NCI-H526 treated with DMSO at 0.1 percent for 48 hours (cell line): ENCODE data around the gene CEP295NL.
"Not testable (repeated sequence)": the region's sequence is repeated elsewhere in the genome, so short reads cannot be mapped to it uniquely, and the experiment has no call there.

Experiments
- DNase-seq: peaks from one replicate; lab custom pipeline; 2025; lab: John Stamatoyannopoulos, UW

Gene CEP295NL

DNA sequence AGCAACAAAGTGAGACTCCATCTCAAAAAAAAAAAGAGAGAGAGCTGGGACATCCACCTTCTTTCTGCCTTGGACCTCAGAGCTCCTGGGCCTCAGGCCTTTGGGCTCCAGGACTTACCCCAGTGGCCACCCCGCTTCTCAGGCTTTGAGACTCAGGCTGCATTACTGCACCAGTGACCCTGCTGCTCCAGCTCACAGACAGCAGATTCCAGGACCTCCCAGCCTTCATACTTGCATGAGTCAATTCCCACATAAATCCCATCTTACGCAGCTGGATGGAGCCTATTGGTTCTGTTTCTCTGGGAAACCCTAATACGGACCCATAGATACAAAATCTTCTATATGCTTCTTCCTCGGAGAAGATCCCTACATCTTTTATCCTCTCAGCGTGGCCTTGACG, 2.1 kb upstream of the CEP295NL start:
- no peak for DNase-seq

DNA sequence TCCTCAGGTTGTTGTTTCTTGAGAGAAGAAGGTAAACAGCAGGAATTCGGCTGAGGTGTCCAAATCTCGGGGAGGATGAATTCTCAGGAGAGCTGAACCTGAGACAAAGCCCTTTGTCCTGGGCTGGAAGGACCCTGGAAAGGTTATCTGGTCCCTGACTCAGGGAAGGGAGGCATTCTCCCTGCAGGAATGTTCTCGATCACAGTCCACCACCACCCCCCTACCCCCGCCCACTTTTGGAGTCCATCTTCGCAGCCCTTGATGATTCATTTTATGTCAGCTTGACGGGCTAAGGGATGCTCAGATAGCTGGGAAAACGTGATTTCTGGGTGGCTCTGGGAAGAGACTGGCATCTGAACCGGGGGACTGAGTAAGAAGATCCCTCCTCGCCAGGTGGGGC, 1.4 kb upstream of the CEP295NL start:
- no peak for DNase-seq

DNA sequence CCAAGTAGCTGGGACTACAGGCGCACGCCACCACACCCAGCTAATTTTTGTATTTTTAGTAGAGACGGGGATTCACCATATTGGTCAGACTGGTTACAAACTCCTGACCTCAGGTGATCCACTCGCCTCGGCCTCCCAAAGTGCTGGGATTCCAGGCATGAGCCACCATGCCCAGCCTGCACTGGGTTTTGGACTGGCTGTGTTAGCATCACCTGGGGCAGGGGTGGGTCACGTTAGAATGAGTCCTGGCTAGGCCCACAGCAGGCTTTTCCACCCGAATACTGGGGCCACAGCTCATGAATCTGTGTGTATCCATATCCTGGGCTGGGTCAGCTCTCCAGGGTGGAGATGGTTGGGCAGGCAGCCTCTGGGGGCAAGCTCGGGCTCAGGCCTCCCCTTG, 770 bp downstream of the CEP295NL start:
- DNase-seq: not testable (repeated sequence)

DNA sequence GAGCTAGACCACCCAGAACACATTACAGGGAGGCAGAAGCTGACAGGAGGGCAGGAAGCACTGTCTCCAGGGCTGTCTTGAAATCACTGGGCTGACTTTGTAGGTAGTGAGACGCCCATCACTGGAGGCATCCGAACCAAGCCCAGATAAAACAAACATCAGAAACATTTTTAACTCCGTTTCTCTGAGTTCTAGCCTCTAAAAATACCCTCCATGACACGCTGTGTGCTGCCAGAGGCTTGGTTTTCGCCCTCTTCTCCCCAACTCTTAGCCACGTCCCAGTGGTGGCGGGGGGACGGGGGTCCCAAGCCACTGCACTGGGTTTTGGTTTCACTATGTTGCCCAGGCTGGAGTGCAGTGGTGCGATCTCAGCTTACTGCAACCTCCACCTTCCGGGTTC, 1.2 kb downstream of the CEP295NL start:
- no peak for DNase-seq

DNA sequence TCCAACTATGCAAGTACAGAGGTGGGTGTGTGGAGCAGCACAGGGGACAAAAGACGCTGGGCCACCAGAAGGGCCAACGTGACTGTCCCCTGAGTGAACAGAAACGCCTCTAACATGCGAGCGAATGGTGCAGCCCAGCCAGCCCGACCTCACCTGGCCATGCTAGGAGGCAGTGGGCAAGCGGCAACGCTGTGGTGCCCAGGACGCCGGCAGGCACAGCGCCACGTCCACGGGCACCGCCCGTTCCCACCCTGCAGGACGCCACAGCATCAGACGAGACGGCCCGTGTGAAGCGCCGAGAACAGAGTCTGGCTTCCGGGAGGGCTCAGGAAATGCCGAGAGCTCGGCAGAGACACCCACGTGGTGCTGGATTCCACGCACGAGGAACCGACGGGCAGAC, 2.2 kb downstream of the CEP295NL start:
- no peak for DNase-seq

DNA sequence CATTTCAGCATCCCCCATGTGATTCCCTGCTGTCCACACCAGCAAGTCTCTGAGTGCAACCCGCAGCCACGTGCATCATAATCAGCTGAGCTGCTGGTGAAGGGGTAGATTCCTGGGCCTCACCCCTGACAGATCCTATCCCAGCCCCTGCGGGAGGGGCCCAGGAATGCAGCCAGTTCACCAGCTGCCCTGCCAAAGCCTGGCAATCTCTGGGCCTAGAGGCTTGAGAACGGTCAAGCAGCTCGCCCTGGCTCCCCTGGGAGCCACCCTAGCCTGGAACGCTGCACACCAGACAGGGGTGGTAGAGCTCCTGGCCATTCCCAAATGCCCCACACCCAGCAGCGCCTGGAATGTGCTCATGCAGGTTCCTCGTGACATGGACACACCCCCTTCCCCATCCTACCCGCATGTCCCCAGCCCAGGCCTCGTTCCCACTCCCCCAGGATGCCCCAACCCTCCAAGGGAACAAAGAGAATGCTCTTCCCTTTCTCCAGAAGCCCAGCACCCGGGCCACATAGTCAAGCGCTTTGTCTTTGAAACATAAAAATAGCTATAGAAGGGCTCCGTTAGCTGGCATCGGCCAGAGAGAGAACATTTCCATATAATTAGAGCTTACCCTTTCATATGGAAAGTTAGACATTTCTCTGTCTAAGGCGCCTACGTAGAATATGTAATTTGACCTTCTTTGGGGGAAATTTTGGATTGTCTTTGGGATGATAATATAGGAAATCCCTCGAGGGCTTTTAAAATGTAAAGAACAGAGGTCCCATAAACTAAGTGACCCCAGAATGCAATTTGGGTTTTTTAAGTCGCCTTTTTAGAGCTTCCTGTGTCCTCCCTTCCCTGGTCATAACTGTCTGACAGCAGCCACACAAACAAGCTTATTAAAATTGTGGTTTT, 3.4 kb downstream of the CEP295NL start:
- no peak for DNase-seq

DNA sequence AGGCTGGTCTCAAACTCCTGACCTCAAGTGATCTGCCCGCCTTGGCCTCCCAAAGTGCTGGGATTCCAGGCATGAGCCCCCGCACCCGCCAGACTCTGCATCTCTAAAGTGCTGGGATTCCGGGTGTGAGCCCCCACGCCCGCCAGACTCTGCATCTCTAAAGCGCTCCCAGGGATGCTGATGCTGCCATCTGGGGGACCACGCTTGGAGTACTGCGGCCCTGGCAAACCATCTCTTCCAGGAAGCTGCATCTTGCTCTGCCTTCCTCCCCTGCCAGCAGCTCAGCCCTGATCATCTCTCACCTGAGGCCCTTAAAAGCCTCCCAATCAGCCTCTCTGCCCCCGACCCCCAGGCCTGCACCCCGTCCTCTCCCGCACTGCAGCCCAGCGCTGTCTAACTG, 4.1 kb downstream of the CEP295NL start:
- no peak for DNase-seq

DNA sequence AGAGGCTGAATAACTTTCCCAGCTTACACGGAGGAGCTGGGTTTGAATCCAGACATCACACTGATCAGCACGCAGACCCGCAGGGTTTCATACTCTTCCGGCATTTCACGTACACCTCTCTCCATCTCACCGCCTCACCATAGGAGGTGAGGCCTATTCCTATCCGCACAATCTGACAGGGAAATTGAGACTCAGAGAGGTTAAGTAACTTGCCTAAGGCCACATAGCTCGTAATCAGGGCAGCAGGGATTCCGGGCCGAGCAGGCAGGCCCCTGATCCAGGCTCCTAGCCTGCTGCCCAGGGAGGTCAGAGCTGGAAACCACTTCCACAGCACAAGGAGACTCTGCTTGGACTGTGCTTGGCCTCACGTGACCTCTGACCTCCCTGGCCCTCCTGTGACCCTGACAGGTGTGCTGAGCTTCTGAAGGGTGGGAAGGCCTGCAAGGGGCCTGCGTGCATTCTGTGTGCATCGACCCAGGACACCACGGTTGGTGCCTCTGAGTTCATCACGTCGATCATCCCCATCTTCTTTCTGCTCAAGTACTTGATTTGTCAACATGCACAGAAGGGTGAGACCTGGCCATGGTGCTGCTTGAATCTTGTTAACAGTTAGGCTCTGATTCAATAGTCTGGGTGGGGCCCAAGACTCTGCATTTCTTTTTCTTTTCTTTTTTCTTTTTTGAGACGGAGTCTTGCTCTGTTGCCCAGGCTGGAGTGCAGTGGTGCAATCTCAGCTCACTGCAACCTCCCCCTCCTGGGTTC, 4.7 kb downstream of the CEP295NL start:
- no peak for DNase-seq

DNA sequence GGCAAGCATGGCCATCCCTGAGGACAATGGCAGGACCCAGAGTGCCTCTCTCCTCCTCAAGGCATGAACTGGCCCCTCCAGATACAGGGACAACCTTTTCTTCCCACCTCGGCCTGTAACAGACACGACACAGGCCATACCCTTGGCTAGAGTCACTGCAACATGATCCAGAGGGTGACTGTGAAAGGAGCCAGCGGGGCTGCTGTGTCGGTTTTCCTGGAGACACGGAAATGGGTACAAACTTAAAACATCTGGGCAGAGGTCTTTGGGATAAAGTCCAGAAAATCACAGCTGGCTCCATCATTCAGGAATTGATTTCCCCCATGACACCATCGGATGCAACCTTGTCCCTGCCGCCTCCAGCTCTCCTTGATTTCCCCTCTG, 5.3 kb downstream of the CEP295NL start:
- no peak for DNase-seq

DNA sequence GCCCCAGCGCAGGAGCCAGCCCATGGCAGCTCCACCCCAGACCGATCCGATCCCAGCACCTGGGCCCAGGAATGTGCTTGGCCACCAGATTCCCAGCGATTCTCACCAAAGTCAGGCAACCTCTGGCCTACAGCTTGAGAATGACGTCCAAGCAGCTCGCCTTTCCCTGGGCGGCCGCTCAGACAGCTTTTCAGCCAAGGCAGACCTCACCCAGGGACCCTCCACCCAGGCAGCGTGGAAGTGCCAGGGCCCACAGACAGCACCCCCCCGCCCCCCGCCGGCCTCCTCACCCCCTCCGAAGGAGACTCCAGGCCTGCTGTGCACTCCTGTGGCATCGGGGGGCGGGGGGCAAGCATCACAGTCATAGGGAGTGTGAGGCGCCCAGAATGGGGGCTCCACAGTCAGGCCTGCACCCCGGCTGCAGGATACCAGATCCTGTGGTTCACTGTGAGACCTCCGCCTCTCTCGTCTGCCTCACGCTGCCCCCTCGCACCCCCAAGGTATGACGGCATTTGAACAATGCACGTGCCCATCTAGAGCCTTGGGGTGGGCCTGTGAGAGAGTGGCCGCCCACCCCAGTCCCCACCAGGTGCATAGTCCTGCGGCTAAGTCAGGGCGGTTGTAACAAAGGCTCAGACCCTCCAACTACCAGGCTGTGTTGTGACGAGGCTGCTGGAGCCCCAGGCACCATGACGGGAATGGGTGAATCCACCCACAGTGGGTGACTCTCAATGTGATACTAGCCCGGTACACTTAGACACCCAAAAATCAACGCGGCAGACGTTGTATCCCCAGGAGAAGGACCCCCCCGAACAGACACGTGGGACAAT, 6.0 kb downstream of the CEP295NL start:
- no peak for DNase-seq

DNA sequence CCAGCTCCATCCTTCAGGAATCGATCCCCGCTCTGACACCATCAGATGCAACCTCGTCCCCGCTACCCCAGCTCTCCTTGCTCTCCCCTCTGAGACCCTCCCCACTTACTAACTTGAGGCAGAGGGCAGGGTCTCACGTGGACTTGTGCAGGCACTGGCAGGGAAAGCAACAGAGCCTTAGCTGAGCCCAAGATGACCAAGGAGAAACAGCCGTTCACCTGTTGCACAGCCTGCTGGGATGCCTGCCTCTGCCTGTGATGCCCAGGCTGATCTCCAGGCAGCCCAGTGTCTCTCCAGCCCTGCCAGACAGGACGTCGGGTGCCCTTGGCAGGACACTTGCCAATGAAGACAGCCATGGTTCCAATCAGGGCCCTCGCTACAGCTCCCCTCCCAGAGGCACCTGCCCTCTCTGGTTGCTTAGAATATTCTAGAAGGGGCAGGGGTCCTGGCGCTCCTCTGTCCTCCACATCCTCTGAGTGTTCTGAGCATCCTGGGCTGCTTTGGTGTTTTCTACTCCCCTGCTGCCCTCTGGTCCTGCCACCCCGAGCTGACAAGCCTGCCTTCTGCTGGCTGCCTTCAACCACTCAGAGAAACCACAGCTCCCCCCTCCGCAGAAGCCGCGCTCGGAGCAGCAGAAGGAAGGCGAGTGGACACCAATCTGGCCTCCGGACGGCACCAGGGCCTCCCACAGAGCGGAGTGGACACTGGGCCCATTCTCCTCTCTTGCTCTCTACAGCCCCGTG, 6.7 kb downstream of the CEP295NL start:
- DNase-seq: no peak

DNA sequence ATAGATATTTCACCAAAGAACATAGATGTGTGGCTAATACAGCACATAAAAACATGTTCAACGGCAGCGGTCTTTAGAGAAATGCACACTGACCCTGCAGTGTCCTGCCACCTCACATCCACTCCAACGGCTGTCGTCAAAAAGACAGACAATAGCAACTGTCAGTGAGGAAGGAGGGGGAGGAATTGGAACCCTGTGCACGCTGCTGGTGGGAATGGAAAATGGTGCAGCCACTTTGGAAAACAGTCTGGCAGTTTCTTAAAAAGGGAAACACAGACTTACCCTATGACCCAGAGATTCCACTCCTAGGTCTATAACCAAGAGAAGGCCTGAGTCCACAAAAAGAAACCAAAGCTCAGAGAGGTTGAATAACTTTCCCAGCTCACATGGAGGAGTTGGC, 7.7 kb downstream of the CEP295NL start:
- no peak for DNase-seq

DNA sequence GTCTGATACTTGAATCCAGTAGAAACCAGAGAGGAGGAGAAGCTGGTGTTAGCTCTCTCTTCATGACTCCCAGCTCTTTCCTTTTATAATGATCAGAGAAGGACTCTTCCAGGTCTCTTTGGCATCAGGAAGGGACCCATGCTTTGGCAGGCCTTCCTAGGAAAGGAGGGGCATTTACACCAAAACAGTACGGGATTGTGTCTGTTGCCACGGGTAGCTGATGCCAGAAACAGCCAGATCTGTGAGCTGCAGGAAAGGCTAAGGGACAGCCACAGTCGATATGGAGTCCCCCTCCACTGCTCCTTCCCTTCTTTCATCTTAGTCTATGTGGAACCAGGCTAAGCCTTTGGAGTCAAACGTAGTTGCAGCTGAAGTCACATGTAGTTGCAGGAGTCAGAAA, 9.3 kb downstream of the CEP295NL start:
- no peak for DNase-seq

DNA sequence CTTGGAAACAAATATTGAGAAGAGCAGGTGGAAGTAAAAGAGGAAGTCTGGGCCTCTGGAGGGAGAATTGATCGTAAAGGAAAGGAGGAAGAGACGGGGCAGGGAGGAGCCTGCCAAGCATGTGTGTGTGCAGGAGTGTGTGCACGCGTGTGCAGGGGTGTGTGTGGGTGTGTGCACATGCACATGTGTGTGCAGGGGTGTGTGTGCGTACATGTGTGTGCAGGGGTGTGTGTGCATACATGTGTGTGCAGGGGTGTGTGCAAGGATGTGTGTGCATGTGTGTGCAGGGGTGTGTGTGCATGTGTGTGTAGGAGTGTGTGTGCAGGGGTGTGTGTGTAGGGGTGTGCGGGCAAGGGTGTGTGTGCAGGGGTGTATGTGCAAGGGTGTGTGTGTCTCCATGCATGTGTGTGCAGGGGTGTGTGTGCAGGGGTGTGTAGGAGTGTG, 10.0 kb downstream of the CEP295NL start:
- DNase-seq: no peak

DNA sequence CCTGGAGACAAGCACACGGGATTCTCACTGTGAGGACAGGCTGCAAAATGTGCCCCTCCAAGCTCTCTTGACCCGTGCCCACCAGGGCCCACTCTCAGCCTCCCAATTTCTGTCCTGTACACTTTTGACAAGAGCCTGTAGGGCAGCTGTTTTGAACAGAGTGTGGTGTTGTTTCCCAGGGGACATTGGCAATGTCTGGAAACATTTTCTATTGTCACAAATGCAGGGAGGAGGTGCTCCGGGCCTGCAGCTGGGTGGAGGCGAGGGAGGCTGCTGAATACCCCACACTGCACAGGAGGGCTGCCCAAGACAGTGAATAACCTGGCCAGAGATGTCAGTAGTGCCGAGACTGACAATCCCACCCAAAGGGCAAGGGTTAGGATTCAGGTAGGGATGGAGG, 10.5 kb downstream of the CEP295NL start:
- no peak for DNase-seq

DNA sequence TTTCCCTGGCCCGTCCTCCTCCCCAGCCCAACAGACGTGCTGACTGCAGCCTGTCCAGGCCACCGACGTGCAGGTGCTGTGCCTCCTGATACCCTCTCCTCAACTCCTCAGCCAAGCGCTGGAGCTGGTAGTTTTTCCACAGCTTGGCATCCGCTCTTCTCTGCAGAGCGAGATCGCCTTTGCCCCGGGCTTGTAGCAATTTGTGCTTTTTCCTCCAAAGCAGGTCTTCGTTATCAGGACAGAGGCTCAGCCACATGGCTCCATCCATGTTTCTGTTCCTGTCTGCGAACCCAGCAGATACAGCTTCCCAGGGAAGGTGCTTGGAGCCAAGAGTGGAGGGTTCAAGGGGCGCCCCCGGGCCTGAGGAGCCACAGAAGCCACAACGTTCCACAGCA, 10.9 kb downstream of the CEP295NL start:
- DNase-seq: no peak

DNA sequence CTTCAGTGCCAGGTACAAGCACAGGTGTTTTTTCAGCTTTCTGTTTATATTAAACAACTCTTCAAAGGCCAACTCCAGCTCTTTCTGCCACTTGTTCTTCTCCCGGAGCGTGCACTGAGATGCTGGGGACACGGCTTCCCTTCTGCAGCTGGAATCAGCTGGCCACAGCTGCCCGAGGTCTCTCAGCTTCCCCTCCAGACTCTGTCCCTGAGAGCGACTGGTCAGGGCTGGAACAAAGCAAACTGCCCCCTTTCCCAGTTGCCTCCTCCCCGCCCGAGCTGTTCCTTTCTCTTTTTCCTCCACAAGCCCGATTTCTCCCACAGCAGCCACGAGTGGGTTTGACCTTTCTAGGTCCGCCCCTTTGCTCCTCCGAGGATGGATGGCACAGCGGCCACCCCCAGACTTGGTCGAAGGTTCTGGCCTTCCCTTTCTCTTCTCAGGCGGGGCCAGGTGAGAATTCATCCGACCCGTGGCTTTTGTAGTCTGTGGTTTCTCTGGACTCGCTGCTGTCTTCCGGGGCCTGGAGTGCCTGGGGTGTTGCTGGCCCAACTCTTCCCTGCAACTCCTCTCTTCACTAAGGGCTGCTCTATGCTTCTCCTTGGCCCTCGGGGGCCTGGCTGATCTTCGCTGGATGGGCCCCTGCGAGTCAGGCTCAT, 11.5 kb downstream of the CEP295NL start:
- no peak for DNase-seq

DNA sequence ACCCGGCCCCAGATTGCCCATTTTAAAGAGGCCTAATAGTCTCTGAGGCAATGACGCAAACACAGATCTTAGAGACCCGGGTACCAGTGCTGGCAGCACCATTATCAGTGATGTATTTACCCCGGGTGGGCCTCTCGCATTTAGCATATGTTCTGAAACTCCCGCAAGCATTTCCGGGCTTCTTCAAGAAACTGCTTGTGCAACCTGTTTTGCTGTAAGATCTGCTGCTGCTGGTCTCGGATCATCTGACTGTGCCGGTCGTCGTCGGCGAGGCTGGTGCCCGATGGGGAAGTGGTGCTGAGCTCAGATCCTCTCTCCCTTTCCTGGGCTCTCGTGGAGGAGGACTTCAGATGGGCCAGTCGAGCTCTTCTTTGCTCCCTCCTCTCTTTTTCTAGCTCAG, 12.5 kb downstream of the CEP295NL start:
- DNase-seq: no peak

DNA sequence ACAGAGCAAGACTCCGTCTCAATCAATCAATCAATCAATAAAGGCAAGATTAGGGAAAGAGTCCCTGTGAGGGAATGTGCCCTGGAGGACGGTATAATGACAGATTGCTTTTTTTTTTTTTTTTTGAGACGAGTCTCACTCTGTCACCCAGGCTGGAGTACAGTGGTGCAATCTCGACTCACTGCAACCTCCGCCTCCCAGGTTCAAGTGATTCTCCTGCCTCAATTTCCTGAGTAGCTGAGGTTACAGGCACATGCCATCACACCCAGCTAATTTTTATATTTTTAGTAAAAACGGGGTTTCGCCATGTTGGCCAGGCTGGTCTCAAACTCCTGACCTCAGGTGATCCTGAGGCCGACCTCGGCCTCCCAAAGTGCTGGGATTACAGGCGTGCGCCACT, 12.9 kb downstream of the CEP295NL start:
- DNase-seq: not testable (repeated sequence)

DNA sequence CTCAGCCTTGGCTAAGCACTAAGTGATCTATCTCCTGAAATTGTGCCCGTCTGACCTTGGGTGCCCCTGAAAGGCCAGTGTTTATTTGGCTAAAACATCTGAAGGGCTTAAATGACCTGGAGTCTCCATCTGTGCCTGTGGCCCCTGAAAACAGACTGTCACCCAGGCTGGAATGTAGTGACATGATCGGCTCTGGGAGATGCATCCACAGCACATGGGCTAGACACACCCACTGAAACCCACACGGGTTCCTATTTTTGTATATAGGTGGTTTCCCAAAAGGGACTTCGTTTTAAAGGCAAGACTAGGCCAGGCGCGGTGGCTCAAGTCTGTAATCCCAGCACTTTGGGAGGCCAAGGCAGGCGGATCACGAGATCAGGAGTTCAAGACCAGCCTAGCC, 13.5 kb downstream of the CEP295NL start:
- no peak for DNase-seq

DNA sequence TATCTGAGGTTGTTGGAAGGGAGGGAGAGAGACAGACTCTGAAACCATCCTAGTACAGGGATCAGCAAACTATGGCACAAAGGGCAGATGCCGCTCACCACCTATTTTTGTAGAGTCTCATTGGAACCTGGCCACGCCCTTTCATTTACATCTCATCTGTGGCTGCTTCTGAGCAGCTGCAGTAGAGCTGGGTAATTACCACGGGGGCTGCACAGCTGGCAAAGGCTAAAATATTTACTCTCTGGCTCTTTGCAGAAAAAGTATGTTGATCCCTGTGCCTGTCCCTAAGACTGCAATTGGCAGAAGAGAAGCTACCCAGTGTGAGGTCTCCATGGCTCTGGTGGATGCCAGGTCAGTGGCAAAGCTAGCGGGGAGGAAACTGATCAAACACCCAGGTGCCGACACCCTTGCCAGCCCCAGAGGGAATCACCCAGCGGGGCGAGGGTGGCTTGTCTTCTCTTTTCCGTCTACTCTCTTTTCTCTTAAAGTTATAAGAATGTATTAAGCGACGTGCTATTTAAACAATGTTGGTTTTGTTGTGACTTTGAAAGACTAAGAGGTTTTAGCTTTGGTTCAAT, 14.0 kb downstream of the CEP295NL start:
- DNase-seq: no peak
